GM06990 (cell line): ENCODE data around the gene SERPINE2.
A peak's percentile ranks its signal among the peaks of the same experiment; 100 is the strongest.

Source experiments
- DNase-seq: peaks from one replicate; pipeline ENCODE4 v3.0.0-alpha.2; 2011; ENCODE audit not compliant: insufficient read length; ENCODE audit errors: extremely low read depth
- H3K27me3 ChIP-seq: replicated peaks from 2 replicates; pipeline ENCODE4 v1.6.0; 2011; ENCODE audit warnings: low read length; ENCODE audit not compliant: control insufficient read depth, insufficient read depth
- H3K36me3 ChIP-seq: 2 replicates; pipeline ENCODE4 v1.5.1; 2011; ENCODE audit warnings: low read length; ENCODE audit not compliant: control insufficient read depth, insufficient read depth
- H3K4me3 ChIP-seq: replicated peaks from 2 replicates; pipeline ENCODE4 v1.5.1; 2011; ENCODE audit warnings: low read depth, mild to moderate bottlenecking, control low read depth, low read length
- TF ChIP-seq, protein P1 (sequence below): IDR thresholded peaks from 2 replicates; pipeline ENCODE4 v1.5.1; 2011; ENCODE audit warnings: low read length, control low read depth, mild to moderate bottlenecking, inconsistent platforms; ENCODE audit not compliant: insufficient read depth, poor library complexity, severe bottlenecking

Gene SERPINE2

DNA sequence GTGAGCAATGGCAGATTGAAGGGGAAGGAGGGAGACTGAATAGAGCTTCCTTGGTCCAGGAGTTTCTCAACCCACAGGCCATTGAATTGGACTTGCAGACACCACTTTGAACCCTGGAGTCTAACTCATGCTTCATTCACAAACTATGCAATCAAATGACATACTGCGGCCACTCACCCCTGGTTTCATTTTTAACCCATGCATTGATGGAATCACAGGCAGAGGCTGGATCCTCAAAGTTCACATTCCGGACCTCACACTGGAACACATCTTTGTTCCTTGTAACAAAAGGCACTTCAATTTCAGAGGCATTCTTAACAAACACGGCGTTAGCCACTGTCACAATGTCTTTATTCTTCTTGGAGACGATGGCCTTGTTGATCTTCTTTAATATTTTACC lies 41.1 kb downstream of the SERPINE2 start:
- H3K4me3 ChIP-seq: no peak overlapping the region
- H3K27me3 ChIP-seq: no peaks in the 10 kb centered on the region
- H3K36me3 ChIP-seq: no peaks in the 10 kb centered on the region
- TF ChIP-seq, protein P1, sequence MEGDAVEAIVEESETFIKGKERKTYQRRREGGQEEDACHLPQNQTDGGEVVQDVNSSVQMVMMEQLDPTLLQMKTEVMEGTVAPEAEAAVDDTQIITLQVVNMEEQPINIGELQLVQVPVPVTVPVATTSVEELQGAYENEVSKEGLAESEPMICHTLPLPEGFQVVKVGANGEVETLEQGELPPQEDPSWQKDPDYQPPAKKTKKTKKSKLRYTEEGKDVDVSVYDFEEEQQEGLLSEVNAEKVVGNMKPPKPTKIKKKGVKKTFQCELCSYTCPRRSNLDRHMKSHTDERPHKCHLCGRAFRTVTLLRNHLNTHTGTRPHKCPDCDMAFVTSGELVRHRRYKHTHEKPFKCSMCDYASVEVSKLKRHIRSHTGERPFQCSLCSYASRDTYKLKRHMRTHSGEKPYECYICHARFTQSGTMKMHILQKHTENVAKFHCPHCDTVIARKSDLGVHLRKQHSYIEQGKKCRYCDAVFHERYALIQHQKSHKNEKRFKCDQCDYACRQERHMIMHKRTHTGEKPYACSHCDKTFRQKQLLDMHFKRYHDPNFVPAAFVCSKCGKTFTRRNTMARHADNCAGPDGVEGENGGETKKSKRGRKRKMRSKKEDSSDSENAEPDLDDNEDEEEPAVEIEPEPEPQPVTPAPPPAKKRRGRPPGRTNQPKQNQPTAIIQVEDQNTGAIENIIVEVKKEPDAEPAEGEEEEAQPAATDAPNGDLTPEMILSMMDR: no peak
- DNase-seq: no peak

DNA sequence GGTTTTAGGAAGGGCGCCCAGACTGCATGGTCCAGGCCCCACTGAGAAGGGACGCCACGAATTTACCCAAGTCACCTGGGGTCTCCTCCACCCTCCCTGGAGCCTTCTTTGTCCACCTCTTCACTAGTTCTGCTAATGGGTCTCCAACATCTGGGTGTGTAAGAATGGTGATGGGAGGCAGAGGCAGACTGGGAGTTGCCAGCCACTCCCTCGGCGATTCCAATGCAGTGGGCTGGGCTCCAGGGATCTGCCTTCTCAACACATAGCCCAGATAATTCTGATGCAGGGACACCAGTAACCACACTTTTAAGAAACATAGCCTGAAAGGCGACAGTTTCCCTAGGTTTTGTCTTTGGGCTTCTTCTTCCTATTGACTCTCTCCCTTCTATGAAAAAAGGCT lies 42.7 kb downstream of the SERPINE2 start:
- TF ChIP-seq, protein P1: no peak
- Histone ChIP-seq H3K27me3 (no peaks in the 10 kb centered on the region), H3K4me3 (no peak overlapping the region), H3K36me3 (no peaks in the 10 kb centered on the region)
- no peak for DNase-seq

DNA sequence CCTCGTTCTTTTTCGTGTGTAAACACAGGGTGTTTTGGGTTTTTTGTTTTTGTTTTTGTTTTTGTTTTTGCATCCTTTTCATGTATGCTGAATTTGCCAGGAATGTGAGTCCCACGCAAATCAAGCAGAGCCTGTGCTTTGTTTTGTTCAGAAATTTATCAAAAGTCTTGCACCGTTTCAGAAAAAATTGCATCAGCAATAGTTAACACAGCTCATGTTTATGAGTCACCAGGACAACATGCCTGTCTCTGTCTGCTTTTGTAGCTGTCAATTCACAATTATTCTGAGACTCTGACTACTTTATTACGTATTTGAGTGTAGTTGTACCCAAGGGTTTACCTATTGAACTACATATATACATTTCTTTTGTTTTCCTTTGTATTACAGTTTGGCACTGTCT lies 43.5 kb downstream of the SERPINE2 start:
- H3K36me3 ChIP-seq: no peaks in the 10 kb centered on the region
- DNase-seq: no peak
- no peaks in the 10 kb centered on the region for H3K27me3 ChIP-seq
- TF ChIP-seq, protein P1: no peak
- H3K4me3 ChIP-seq: no peak overlapping the region

DNA sequence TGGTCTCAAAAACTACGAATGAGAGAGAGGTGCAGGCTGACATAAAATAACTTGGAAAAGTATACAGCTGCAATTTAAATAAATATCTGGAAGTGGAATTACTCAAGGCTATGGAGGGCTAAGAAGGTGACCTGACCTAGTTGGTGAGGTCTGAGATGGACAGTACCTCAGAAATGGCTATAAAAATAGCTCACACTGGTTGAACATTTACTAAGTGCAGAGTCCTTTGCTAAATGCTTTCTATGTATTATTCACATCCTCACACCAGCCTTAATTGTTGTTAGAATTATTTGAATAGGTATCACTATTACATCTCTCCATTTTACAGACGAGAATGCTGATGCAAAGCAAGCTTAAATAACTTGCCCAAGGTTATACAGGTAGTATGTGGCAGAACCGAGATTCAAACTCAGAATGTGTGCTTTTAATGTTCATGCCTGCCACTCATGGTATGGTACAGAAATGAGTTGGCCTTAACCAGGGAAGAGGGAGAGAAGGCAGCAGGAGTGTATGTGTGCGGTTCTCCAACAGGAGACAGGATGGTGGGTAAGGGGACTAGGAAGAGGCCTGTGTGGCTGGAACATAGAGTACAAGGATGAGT lies 44.4 kb downstream of the SERPINE2 start:
- TF ChIP-seq, protein P1: no peak
- no peaks in the 10 kb centered on the region for H3K36me3 ChIP-seq
- H3K4me3 ChIP-seq: no peak overlapping the region
- DNase-seq: no peak
- H3K27me3 ChIP-seq: no peaks in the 10 kb centered on the region

DNA sequence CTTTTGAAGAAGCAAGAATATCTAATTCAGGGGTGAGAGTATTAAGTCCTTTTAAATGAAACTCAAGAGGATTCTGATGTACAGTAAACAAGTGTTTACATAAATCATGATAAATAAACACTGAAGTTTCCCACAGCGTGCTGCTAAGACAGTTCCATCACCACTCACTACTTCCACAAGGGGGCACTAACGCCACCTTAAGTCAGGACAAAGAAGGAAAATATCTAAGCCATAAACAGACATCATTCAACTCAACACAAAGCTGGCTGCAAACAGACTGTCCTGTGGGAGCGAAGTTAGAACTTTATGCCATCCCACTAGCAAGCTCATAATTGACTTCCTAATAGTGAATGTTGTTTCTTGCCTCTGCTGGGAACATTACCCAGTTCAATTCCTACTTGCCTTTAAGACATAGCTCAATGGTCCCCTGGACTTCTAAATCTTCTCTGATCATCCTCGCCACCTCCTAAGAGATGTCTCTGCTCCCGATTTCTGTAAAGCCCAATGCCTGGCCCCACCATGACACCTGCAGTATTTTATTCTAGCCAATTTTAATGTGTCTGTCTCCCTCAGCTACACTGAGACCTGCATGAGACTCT lies 45.4 kb downstream of the SERPINE2 start:
- no peak overlapping the region for H3K4me3 ChIP-seq
- TF ChIP-seq, protein P1: peak; percentile 72
- DNase-seq: no peak
- H3K36me3 ChIP-seq: no peaks in the 10 kb centered on the region
- H3K27me3 ChIP-seq: no peaks in the 10 kb centered on the region
